ENCODE measurements around the gene KCNN4.

GRCh38 chr19:43752287-43752875 is 28.4 kb downstream of the KCNN4 start:
- TF ChIP-seq GATA2 (IDR thresholded peaks at IDR 0.05; ENCODE audit: low read depth, low read length) = no peak
- TF ChIP-seq GATA3 (IDR thresholded peaks at IDR 0.05; ENCODE audit: low read depth, low read length) = no peak
